K562 (cell line): ENCODE measurements around the gene SCUBE1. TPM values are rescaled to one million over a fixed set of nuclear protein-coding genes. Genes with fewer than 3 reads are reported as not detected.

ENCODE experiments used
- ATAC-seq: fragments of 200-7000 bp; cut with Tn5 transposase; 3 replicates; pipeline ENCODE4 v1.9.1; 2020; ENCODE audit warnings: moderate library complexity
- BruUV-seq: library from RNA; stranded (reverse); fragments of 400-500 nt; replicated peaks from 2 replicates; lab custom pipeline; 2021; lab: Mats Ljungman, UMichigan
- CTCF ChIA-PET: fragments of 300-600 bp; formaldehyde crosslinking; extraction: SDS; loops from one replicate; lab custom pipeline; 2021; ENCODE audit warnings: low intra/inter-chr PET ratio; lab: Yijun Ruan, JAX
- POLR2A ChIA-PET: fragments of 300-600, 350-650 bp; sonication (Branson Sonifier 250); formaldehyde crosslinking; extraction: SDS; loops from one replicate; lab custom pipeline; 2021; ENCODE audit warnings: antibody characterized with exemption, inconsistent platforms; lab: Yijun Ruan, JAX
- DNase-seq, 4 experiments: peaks; one replicate each; pipeline versions ENCODE4 v3.0.0 to v3.0.0-alpha.2; 2011 to 2018; ENCODE audit warnings: low spot score in 3 of 4, mixed read lengths in 3 of 4; ENCODE audit errors: extremely low read depth in 1 of 4
- FAIRE-seq: peaks from 2 replicates; lab custom pipeline; 2011; peaks lifted over from hg19 to GRCh38; lab: Jason Lieb, UNC
- H2AFZ ChIP-seq: 2 replicates; pipeline ENCODE4 v1.6.0; 2011; ENCODE audit warnings: low read depth, low read length, control low read depth, inconsistent platforms
- H3K27ac ChIP-seq: fragments of 200-600 bp; 3 replicates; pipeline ENCODE4 v1.8.0; 2011; ENCODE audit warnings: low read depth, mild to moderate bottlenecking, control low read depth, inconsistent platforms, low read length, moderate library complexity, mixed read lengths; ENCODE audit errors: extremely low read depth
- H3K27me3 ChIP-seq, 2 experiments: fragments of 300-600 bp in 1 of 2; 2 replicates in 1 of 2; 3 replicates in 1 of 2; pipeline versions ENCODE4 v1.6.0 to v1.8.0; 2011; ENCODE audit warnings: inconsistent platforms in 2 of 2, low read length in 2 of 2, mild to moderate bottlenecking in 1 of 2, mixed read lengths in 1 of 2, moderate library complexity in 1 of 2; ENCODE audit not compliant: control insufficient read depth in 2 of 2, insufficient read depth in 2 of 2
- H3K36me3 ChIP-seq: fragments of 300-600 bp; 3 replicates; pipeline ENCODE4 v1.8.0; 2011; ENCODE audit warnings: mild to moderate bottlenecking, low read length, inconsistent platforms; ENCODE audit not compliant: control insufficient read depth, insufficient read depth
- H3K4me1 ChIP-seq, 2 experiments: fragments of 200-600 bp in 1 of 2; replicated peaks in 1 of 2; 2 replicates in 1 of 2; 3 replicates in 1 of 2; pipeline versions ENCODE4 v1.5.1 to v1.8.0; 2011; ENCODE audit warnings: inconsistent platforms in 2 of 2, low read length in 2 of 2, mild to moderate bottlenecking in 1 of 2, mixed read lengths in 1 of 2, moderate library complexity in 1 of 2; ENCODE audit not compliant: control insufficient read depth in 2 of 2, insufficient read depth in 2 of 2
- H3K4me2 ChIP-seq: 2 replicates; pipeline ENCODE4 v1.6.1; 2011; ENCODE audit warnings: low read length, control low read depth, inconsistent platforms, mixed read lengths; ENCODE audit not compliant: insufficient read depth
- H3K4me3 ChIP-seq: fragments of 200-600 bp; sonication (generic), shearing (Covaris generic); 2 replicates; pipeline ENCODE4 v1.5.1; 2016; ENCODE audit warnings: control low read depth, inconsistent platforms
- H3K79me2 ChIP-seq: fragments of 200-600 bp; 3 replicates; pipeline ENCODE4 v1.8.0; 2011; ENCODE audit warnings: low read length, inconsistent platforms; ENCODE audit not compliant: control insufficient read depth, insufficient read depth
- H3K9ac ChIP-seq, 2 experiments: 2 replicates each; pipeline versions ENCODE4 v1.6.0 to v1.6.1; 2011; ENCODE audit warnings: low read depth in 2 of 2, low read length in 2 of 2, control low read depth in 1 of 2, inconsistent platforms in 1 of 2, mild to moderate bottlenecking in 1 of 2, mixed read lengths in 1 of 2; ENCODE audit not compliant: insufficient read depth in 1 of 2
- H3K9me1 ChIP-seq: one replicate; pipeline ENCODE4 v1.6.0; 2011; ENCODE audit warnings: inconsistent platforms, mild to moderate bottlenecking, low read length, moderate library complexity; ENCODE audit not compliant: control insufficient read depth, insufficient read depth
- H3K9me3 ChIP-seq: replicated peaks from 2 replicates; pipeline ENCODE4 v1.5.1; 2011; ENCODE audit warnings: low read depth, low read length, inconsistent platforms; ENCODE audit not compliant: control insufficient read depth, insufficient read depth
- H4K20me1 ChIP-seq: replicated peaks from 2 replicates; pipeline ENCODE4 v1.6.1; 2011; ENCODE audit warnings: low read length, inconsistent platforms, mixed read lengths; ENCODE audit not compliant: control insufficient read depth, insufficient read depth
- MEIS2 ChIP-seq: fragments of 450-650 bp; IDR thresholded peaks from 2 replicates; pipeline ENCODE4 v1.6.1; 2014; ENCODE audit warnings: mild to moderate bottlenecking; ENCODE audit not compliant: partially characterized antibody
- SAP30 ChIP-seq: fragments of 200-600 bp; sonication (generic); IDR thresholded peaks from 2 replicates; pipeline ENCODE4 v1.6.1; 2012; ENCODE audit warnings: borderline replicate concordance, low read depth, mild to moderate bottlenecking, moderate library complexity, low read length, control low read depth, inconsistent platforms; ENCODE audit not compliant: insufficient read depth, poor library complexity, severe bottlenecking
- WGBS: fragments of 100-300 bp; shearing (Covaris generic); methylation state at CpG from one replicate; pipeline ENCODE4 v1.1.6; 2016; ENCODE audit warnings: low coverage, mixed read lengths; ENCODE audit not compliant: insufficient coverage; ENCODE audit errors: missing lambda C conversion rate; 5-methylcytosine and 5-hydroxymethylcytosine counted together
- in situ Hi-C: fragments of 300-500 bp; cut with MboI; formaldehyde crosslinking; loops from 4 replicates; pipeline ENCODE4 v1.15.0; 2018; ENCODE audit warnings: inconsistent platforms, mixed read lengths
- intact Hi-C: fragments of 100-400 bp; cut with micrococcal nuclease; formaldehyde crosslinking; loops from 2 replicates; pipeline ENCODE4 v1.14.2; 2022
- polyA plus RNA-seq, 8 experiments: library from polyadenylated mRNA; depleted of rRNA in 4 of 8; stranded (reverse) in 5 of 8; unstranded in 3 of 8; fragments of >200 nt; fragmentation: Nextera tagmentation in 2 of 8; fragmentation: Illumina TruSeq in 1 of 8; extraction: Ambion mirVana in 2 of 8; extraction: Trizol in 1 of 8; gene quantifications; 2 replicates each; pipeline versions ENCODE4 v1.2.1 to v1.2.3, GENCODE V29; 2011 to 2014; ENCODE audit warnings: inconsistent platforms in 1 of 8, missing spikeins in 1 of 8
- total RNA-seq, 7 experiments: library from RNA; depleted of rRNA in 6 of 7; stranded (reverse); fragments of >200 nt in 6 of 7; fragmentation: Illumina TruSeq in 2 of 7; extraction: Trizol in 2 of 7; gene quantifications; 2 replicates each; pipeline versions ENCODE4 v1.2.1 to v1.2.3, GENCODE V29; 2011 to 2021; ENCODE audit warnings: low replicate concordance in 1 of 7
- TF ChIP-seq, protein P1 (sequence below): fragments of 450-650 bp; IDR thresholded peaks from 2 replicates; pipeline ENCODE4 v1.6.1; 2016; ENCODE audit warnings: mild to moderate bottlenecking, moderate library complexity
- TF ChIP-seq, protein P2 (sequence below): IDR thresholded peaks from 2 replicates; pipeline ENCODE4 v1.6.1; 2016; ENCODE audit warnings: missing genetic modification characterization, missing compliant biosample characterization

Gene SCUBE1
- total and polyA plus RNA-seq, 9 of the 15 experiments (the other 6 are each of a cell fraction or from before 2014, with no cell fraction given), result 0.03 to 0.47 (median 0.29) TPM; not detected in 6

DNA sequence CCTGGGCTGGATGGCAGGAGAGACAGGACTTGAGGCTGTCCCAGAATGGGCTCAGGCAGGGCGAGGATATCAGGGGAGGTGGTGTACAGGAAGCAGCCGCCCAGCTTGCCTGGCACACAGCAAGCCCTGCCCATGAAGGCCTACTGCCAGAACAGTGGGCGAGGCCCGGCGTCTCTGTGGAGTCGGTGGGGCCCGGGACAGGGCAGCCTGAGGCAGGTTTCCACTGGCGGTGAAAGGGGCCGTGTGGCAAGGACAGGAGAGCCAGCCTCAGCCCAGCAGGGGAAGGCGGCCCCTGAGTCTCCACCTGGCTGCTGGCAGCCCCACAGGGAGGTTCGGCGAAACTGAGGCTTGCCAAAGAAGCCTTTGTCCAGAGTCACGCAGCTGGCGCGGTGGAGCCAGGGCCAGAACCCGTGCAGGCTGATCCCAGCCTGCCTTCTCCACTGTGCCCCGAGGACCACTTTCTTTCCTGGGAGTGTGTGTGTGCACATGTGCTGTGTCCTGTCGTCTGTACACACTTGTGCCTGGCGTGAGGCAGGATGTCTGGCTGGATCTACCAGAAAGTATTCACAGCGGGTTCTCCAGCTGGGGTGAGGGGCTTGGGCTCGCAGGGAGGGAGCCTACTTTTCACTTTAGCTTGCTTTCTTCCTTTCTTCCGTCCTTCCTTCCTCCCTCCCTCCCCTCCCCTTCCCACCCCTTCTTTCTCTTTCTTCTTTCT lies 190.7 kb downstream of the SCUBE1 start:
- Histone ChIP-seq H4K20me1 (0 out of 2 replicates have a peak, but pooled peaks cover 3% of the 10 kb centered on the region), H3K27me3 (no peaks in the 10 kb centered on the region), H3K36me3 (no peaks in the 10 kb centered on the region), H3K4me1 (peaks cover 0 to 43% of the 10 kb centered on the region in 2 experiments; a peak in 3 of 5 replicates), H3K4me2 (peak overlapping the region; percentile 85), H3K9ac (peak overlapping the region; percentile 82 to 96), H2AFZ (peak overlapping the region; percentile 83), H3K9me1 (no peaks in the 10 kb centered on the region), H3K27ac (peak overlapping the region; percentile 76), H3K9me3 (no peaks in the 10 kb centered on the region), H3K4me3 (peak overlapping the region; percentile 54), H3K79me2 (peaks cover 31% of the 10 kb centered on the region)
- DNase-seq (peak in 1 of 4 experiments; percentile 25), FAIRE-seq (no peak), ATAC-seq (peak; percentile 71)
- 9% methylated on average over 13 of the region's 22 CpGs for WGBS
- intact Hi-C loops (no loop called here), in situ Hi-C loops (no loop called here)
- no TSS peak for BruUV-seq
- POLR2A ChIA-PET, result interaction anchor here (0.6 to 1.0 kb wide), 2 partner anchors 9 to 14 kb away, joined by 3 to 4 read pairs; partner anchors contain the start of gene MCAT
- CTCF ChIA-PET, result no interaction called here
- TF ChIP-seq, protein P1, sequence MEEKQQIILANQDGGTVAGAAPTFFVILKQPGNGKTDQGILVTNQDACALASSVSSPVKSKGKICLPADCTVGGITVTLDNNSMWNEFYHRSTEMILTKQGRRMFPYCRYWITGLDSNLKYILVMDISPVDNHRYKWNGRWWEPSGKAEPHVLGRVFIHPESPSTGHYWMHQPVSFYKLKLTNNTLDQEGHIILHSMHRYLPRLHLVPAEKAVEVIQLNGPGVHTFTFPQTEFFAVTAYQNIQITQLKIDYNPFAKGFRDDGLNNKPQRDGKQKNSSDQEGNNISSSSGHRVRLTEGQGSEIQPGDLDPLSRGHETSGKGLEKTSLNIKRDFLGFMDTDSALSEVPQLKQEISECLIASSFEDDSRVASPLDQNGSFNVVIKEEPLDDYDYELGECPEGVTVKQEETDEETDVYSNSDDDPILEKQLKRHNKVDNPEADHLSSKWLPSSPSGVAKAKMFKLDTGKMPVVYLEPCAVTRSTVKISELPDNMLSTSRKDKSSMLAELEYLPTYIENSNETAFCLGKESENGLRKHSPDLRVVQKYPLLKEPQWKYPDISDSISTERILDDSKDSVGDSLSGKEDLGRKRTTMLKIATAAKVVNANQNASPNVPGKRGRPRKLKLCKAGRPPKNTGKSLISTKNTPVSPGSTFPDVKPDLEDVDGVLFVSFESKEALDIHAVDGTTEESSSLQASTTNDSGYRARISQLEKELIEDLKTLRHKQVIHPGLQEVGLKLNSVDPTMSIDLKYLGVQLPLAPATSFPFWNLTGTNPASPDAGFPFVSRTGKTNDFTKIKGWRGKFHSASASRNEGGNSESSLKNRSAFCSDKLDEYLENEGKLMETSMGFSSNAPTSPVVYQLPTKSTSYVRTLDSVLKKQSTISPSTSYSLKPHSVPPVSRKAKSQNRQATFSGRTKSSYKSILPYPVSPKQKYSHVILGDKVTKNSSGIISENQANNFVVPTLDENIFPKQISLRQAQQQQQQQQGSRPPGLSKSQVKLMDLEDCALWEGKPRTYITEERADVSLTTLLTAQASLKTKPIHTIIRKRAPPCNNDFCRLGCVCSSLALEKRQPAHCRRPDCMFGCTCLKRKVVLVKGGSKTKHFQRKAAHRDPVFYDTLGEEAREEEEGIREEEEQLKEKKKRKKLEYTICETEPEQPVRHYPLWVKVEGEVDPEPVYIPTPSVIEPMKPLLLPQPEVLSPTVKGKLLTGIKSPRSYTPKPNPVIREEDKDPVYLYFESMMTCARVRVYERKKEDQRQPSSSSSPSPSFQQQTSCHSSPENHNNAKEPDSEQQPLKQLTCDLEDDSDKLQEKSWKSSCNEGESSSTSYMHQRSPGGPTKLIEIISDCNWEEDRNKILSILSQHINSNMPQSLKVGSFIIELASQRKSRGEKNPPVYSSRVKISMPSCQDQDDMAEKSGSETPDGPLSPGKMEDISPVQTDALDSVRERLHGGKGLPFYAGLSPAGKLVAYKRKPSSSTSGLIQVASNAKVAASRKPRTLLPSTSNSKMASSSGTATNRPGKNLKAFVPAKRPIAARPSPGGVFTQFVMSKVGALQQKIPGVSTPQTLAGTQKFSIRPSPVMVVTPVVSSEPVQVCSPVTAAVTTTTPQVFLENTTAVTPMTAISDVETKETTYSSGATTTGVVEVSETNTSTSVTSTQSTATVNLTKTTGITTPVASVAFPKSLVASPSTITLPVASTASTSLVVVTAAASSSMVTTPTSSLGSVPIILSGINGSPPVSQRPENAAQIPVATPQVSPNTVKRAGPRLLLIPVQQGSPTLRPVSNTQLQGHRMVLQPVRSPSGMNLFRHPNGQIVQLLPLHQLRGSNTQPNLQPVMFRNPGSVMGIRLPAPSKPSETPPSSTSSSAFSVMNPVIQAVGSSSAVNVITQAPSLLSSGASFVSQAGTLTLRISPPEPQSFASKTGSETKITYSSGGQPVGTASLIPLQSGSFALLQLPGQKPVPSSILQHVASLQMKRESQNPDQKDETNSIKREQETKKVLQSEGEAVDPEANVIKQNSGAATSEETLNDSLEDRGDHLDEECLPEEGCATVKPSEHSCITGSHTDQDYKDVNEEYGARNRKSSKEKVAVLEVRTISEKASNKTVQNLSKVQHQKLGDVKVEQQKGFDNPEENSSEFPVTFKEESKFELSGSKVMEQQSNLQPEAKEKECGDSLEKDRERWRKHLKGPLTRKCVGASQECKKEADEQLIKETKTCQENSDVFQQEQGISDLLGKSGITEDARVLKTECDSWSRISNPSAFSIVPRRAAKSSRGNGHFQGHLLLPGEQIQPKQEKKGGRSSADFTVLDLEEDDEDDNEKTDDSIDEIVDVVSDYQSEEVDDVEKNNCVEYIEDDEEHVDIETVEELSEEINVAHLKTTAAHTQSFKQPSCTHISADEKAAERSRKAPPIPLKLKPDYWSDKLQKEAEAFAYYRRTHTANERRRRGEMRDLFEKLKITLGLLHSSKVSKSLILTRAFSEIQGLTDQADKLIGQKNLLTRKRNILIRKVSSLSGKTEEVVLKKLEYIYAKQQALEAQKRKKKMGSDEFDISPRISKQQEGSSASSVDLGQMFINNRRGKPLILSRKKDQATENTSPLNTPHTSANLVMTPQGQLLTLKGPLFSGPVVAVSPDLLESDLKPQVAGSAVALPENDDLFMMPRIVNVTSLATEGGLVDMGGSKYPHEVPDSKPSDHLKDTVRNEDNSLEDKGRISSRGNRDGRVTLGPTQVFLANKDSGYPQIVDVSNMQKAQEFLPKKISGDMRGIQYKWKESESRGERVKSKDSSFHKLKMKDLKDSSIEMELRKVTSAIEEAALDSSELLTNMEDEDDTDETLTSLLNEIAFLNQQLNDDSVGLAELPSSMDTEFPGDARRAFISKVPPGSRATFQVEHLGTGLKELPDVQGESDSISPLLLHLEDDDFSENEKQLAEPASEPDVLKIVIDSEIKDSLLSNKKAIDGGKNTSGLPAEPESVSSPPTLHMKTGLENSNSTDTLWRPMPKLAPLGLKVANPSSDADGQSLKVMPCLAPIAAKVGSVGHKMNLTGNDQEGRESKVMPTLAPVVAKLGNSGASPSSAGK, result peak; percentile 23
- TF ChIP-seq MEIS2 (no peak), SAP30 (peak; percentile 56)
- TF ChIP-seq, protein P2, sequence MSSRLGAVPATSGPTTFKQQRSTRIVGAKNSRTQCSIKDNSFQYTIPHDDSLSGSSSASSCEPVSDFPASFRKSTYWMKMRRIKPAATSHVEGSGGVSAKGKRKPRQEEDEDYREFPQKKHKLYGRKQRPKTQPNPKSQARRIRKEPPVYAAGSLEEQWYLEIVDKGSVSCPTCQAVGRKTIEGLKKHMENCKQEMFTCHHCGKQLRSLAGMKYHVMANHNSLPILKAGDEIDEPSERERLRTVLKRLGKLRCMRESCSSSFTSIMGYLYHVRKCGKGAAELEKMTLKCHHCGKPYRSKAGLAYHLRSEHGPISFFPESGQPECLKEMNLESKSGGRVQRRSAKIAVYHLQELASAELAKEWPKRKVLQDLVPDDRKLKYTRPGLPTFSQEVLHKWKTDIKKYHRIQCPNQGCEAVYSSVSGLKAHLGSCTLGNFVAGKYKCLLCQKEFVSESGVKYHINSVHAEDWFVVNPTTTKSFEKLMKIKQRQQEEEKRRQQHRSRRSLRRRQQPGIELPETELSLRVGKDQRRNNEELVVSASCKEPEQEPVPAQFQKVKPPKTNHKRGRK (tag), result peak; percentile 81
